Activated naive CD8-positive, alpha-beta T cell (primary cell): ENCODE results near the gene CACNG4.

ENCODE experiments used
- H3K27ac Mint-ChIP-seq: one replicate; pipeline ENCODE4 v1.8.0; 2021; ENCODE audit warnings: mixed read lengths
- H3K27me3 Mint-ChIP-seq: one replicate; pipeline ENCODE4 v1.8.0; 2021; ENCODE audit warnings: mixed read lengths
- H3K36me3 Mint-ChIP-seq: one replicate; pipeline ENCODE4 v1.8.0; 2021; ENCODE audit warnings: mixed read lengths
- H3K4me1 Mint-ChIP-seq: one replicate; pipeline ENCODE4 v1.8.0; 2021; ENCODE audit warnings: low read depth, mixed read lengths
- H3K4me3 Mint-ChIP-seq: one replicate; pipeline ENCODE4 v1.8.0; 2021; ENCODE audit warnings: mild to moderate bottlenecking, mixed read lengths
- H3K9me3 Mint-ChIP-seq: one replicate; pipeline ENCODE4 v1.8.0; 2021; ENCODE audit warnings: low read depth, mixed read lengths

Gene CACNG4

GRCh38 chr17:66963909-66964771 lies at the start of gene CACNG4:
TSS of gene CACNG4 (plus strand) at chr17:66964707. CDS start at chr17:66964912, 205 bp downstream.
- Mint-ChIP-seq H3K4me3 (peak within 1 kb of the TSS; percentile 74), H3K36me3 (no peaks in the 10 kb centered on the region), H3K27ac (no peak within 1 kb of the TSS), H3K9me3 (no peaks in the 10 kb centered on the region), H3K4me1 (peaks cover 13% of the 10 kb centered on the region), H3K27me3 (peaks cover 43% of the 10 kb centered on the region)

- Mint-ChIP-seq H3K4me1 (no peaks in the 10 kb centered on the region), H3K4me3 (no peak overlapping the region), H3K9me3 (peaks cover 6% of the 10 kb centered on the region), H3K27me3 (peaks cover 14% of the 10 kb centered on the region), H3K27ac (no peak overlapping the region), H3K36me3 (no peaks in the 10 kb centered on the region)
These were observed 49.3 kb upstream of the CACNG4 start for GRCh38 chr17:66915204-66915611.

- H3K4me3 Mint-ChIP-seq = no peak overlapping the region
- no peak overlapping the region for H3K27ac Mint-ChIP-seq
- H3K36me3 Mint-ChIP-seq = no peaks in the 10 kb centered on the region
- H3K9me3 Mint-ChIP-seq = peaks cover 6% of the 10 kb centered on the region
- H3K4me1 Mint-ChIP-seq = no peaks in the 10 kb centered on the region
- peaks cover 16% of the 10 kb centered on the region for H3K27me3 Mint-ChIP-seq
These were observed 48.7 kb upstream of the CACNG4 start for GRCh38 chr17:66915792-66916191.

GRCh38 chr17:66916946-66917345 lies 47.6 kb upstream of the CACNG4 start:
- peaks cover 10% of the 10 kb centered on the region for H3K9me3 Mint-ChIP-seq
- H3K27me3 Mint-ChIP-seq = peaks cover 16% of the 10 kb centered on the region
- H3K27ac Mint-ChIP-seq = no peak overlapping the region
- H3K36me3 Mint-ChIP-seq = no peaks in the 10 kb centered on the region
- no peaks in the 10 kb centered on the region for H3K4me1 Mint-ChIP-seq
- no peak overlapping the region for H3K4me3 Mint-ChIP-seq

- Mint-ChIP-seq H3K4me1 (no peaks in the 10 kb centered on the region), H3K36me3 (no peaks in the 10 kb centered on the region), H3K27me3 (peaks cover 20% of the 10 kb centered on the region), H3K27ac (no peak overlapping the region), H3K9me3 (peaks cover 12% of the 10 kb centered on the region), H3K4me3 (no peak overlapping the region)
These were observed 45.6 kb upstream of the CACNG4 start for GRCh38 chr17:66918896-66919295.

GRCh38 chr17:66920435-66920834 lies 44.1 kb upstream of the CACNG4 start:
- Mint-ChIP-seq H3K9me3 (peaks cover 12% of the 10 kb centered on the region), H3K4me1 (no peaks in the 10 kb centered on the region), H3K27me3 (peaks cover 21% of the 10 kb centered on the region), H3K36me3 (no peaks in the 10 kb centered on the region), H3K4me3 (no peak overlapping the region), H3K27ac (no peak overlapping the region)

- Mint-ChIP-seq H3K4me3 (no peak overlapping the region), H3K36me3 (no peaks in the 10 kb centered on the region), H3K4me1 (no peaks in the 10 kb centered on the region), H3K27ac (no peak overlapping the region), H3K27me3 (peaks cover 19% of the 10 kb centered on the region), H3K9me3 (peaks cover 12% of the 10 kb centered on the region)
These were observed 43.6 kb upstream of the CACNG4 start for GRCh38 chr17:66920950-66921349.

GRCh38 chr17:66923886-66924285 lies 40.6 kb upstream of the CACNG4 start:
- peaks cover 6% of the 10 kb centered on the region for H3K9me3 Mint-ChIP-seq
- no peaks in the 10 kb centered on the region for H3K36me3 Mint-ChIP-seq
- H3K27ac Mint-ChIP-seq = no peak overlapping the region
- no peaks in the 10 kb centered on the region for H3K4me1 Mint-ChIP-seq
- H3K4me3 Mint-ChIP-seq = no peak overlapping the region
- H3K27me3 Mint-ChIP-seq = peaks cover 31% of the 10 kb centered on the region

- H3K27me3 Mint-ChIP-seq = peaks cover 39% of the 10 kb centered on the region
- H3K4me1 Mint-ChIP-seq = no peaks in the 10 kb centered on the region
- no peak overlapping the region for H3K4me3 Mint-ChIP-seq
- peaks cover 6% of the 10 kb centered on the region for H3K9me3 Mint-ChIP-seq
- no peak overlapping the region for H3K27ac Mint-ChIP-seq
- H3K36me3 Mint-ChIP-seq = no peaks in the 10 kb centered on the region
These were observed 38.6 kb upstream of the CACNG4 start for GRCh38 chr17:66925811-66926500.

- no peaks in the 10 kb centered on the region for H3K4me1 Mint-ChIP-seq
- no peak overlapping the region for H3K27ac Mint-ChIP-seq
- H3K4me3 Mint-ChIP-seq = no peak overlapping the region
- H3K36me3 Mint-ChIP-seq = peaks cover under 1% of the 10 kb centered on the region
- H3K9me3 Mint-ChIP-seq = no peaks in the 10 kb centered on the region
- H3K27me3 Mint-ChIP-seq = peaks cover 33% of the 10 kb centered on the region
These were observed 35.6 kb upstream of the CACNG4 start for GRCh38 chr17:66928949-66929348.

GRCh38 chr17:66929591-66929990 lies 34.9 kb upstream of the CACNG4 start:
- H3K4me3 Mint-ChIP-seq = no peak overlapping the region
- H3K9me3 Mint-ChIP-seq = no peaks in the 10 kb centered on the region
- peaks cover 31% of the 10 kb centered on the region for H3K27me3 Mint-ChIP-seq
- no peaks in the 10 kb centered on the region for H3K4me1 Mint-ChIP-seq
- H3K27ac Mint-ChIP-seq = no peak overlapping the region
- peaks cover 2% of the 10 kb centered on the region for H3K36me3 Mint-ChIP-seq

GRCh38 chr17:66930933-66931332 lies 33.6 kb upstream of the CACNG4 start:
- Mint-ChIP-seq H3K4me3 (no peak overlapping the region), H3K4me1 (no peaks in the 10 kb centered on the region), H3K27me3 (peaks cover 28% of the 10 kb centered on the region), H3K27ac (no peak overlapping the region), H3K36me3 (peaks cover 2% of the 10 kb centered on the region), H3K9me3 (no peaks in the 10 kb centered on the region)

GRCh38 chr17:66932311-66932710 lies 32.2 kb upstream of the CACNG4 start:
- Mint-ChIP-seq H3K9me3 (no peaks in the 10 kb centered on the region), H3K27me3 (peaks cover 20% of the 10 kb centered on the region), H3K4me1 (no peaks in the 10 kb centered on the region), H3K27ac (no peak overlapping the region), H3K36me3 (peaks cover 2% of the 10 kb centered on the region), H3K4me3 (no peak overlapping the region)

GRCh38 chr17:66934040-66934439 lies 30.5 kb upstream of the CACNG4 start:
- no peaks in the 10 kb centered on the region for H3K9me3 Mint-ChIP-seq
- no peaks in the 10 kb centered on the region for H3K4me1 Mint-ChIP-seq
- no peak overlapping the region for H3K4me3 Mint-ChIP-seq
- H3K27me3 Mint-ChIP-seq = peaks cover 21% of the 10 kb centered on the region
- H3K27ac Mint-ChIP-seq = no peak overlapping the region
- H3K36me3 Mint-ChIP-seq = peaks cover 12% of the 10 kb centered on the region

- Mint-ChIP-seq H3K4me3 (no peak overlapping the region), H3K9me3 (no peaks in the 10 kb centered on the region), H3K27ac (no peak overlapping the region), H3K4me1 (no peaks in the 10 kb centered on the region), H3K27me3 (peaks cover 16% of the 10 kb centered on the region), H3K36me3 (peaks cover 12% of the 10 kb centered on the region)
These were observed 28.8 kb upstream of the CACNG4 start for GRCh38 chr17:66935717-66936116.
